HG02588 (cell line): Measurements from ENCODE around the gene MAOB.
"Not testable (repeated sequence)": the region's sequence is repeated elsewhere in the genome, so short reads cannot be mapped to it uniquely, and the experiment has no call there.

Source experiments
- ATAC-seq: cut with Tn5 transposase; IDR thresholded peaks from one replicate; pipeline ENCODE4 v1.9.1; 2021; ENCODE audit warnings: mild to moderate bottlenecking, moderate library complexity; ENCODE audit not compliant: unreplicated experiment

MAOB gene

DNA sequence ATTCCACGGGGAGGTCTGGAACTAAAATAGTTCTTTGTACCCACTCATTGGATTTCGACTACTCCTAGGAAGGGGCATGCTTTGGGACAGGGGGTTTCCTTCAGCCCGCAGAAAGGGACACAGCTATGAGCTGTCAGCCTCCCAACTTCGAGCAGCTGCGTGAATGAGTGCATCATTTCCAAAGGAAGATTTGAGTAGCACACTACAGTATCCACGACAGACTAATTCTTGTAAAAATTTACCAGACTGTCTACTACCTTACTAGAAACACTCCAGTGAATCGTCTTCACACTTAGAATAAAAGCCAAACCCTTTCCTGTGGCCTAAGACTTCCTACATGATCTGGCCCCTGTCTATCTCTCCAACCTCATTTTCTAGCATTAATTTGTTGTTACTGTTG, 124.2 kb downstream of the MAOB start:
- no peak for ATAC-seq

DNA sequence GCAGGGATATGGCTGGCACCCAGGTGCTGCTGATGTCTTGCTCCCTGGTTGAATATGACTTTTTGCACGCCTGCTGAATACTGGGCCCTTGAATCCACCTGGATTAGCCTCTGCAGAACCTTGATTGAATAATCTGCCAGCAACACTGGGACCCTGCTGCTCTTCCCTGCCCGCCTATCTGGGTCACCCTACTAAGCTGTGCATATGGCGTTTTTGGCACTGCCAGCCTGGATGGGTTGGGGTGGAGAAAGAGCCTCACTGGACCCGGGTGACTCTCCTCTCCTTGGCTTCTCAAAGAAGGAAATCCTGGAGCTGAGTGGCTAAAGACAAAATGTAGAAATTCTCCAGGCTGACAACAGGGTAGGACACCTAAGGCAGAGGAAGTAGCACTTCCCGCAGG, 126.2 kb downstream of the MAOB start:
- no peak for ATAC-seq

DNA sequence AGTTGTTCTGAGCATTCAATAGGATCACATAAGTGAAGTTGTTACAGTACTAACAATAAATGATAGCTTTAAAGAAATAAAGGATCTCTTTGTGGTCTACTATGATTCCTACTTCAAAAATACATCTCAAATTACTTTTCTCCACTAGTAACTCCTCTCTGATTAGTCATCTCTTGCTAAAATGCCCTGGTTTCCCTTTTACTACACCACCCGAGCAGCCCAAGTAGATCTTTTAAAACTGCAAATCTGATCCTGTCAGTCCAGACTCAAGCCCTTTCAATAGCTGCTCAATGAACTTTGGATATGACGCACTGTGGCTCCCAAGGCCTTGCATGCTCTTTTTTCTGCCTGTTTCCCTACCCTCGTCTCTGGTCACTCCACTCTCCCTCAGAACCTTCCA, 128.6 kb downstream of the MAOB start:
- no peak for ATAC-seq

DNA sequence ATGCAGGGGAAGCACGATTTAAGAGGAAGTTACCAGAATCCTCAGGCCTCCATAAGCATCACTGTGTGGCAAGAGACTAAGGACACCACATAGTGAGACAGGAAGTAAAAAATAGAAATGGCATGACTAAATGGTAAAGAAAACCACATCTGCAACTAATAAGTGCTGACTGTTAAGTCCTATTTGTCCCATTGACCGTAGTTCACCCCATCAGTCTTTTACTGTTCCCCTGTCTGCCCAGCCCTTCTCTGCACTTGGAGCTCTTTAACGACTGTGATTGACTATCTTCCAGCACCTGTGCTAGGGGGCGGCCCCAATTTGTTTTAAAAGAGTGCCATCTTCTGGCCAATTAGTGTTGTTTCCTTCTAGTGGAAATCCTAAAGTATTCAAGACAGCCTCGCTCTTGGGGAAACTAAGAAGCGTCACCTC, 132.0 kb downstream of the MAOB start:
- ATAC-seq = no peak

DNA sequence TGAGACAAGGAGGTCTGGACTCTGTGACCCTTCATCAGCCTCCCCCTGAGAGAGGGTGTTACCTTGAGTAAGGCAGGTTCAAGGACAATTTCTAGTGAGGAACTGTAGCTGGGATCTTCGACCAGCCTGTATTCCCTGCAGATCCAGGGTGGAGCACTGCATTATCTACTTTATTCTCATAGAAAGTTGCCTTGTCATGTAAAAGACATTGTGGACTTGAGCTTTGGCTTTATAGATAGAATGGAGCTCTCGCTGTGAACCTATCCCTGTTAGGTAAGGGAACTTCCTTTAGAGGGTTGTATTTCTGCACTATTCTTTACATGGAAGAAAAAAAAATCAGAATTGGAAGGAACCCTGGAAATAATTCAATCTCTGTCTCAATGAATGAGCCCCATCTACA, 134.8 kb downstream of the MAOB start:
- no peak for ATAC-seq

DNA sequence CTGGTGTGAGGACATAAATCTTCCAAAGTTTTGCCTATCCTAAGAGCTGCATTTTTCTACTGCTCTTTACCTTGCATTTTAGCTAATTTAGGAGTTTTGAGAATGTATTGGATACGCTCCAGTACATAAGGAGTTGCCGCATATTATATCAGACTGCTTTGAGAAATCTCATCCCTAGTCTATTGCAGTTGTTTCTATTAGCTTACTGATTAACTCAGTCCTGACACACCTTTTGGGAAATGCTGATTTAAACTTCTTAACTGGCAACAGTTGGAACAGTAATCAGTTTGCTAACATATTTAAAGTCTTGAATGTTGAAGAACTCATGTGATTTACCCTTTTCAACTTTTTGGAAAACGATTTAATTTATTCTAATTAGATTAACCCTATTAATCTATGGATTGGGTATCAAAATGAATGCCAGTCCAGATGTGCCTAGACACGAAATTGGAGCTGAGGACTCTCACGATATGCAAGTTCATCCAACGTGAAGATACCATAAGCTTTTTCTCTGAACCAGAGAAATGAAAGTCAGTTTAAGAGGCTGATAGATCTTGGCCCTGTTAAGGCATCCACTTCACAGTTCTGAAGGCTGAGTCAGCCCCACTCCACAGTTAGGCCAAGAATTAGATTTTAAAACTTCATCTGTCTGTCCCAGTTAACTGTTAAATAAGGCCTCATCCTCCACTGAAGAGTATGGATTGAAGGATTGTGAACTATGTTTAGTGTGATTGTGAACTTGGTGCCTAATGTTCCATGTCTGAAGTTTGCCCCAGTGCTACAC, 136.1 kb downstream of the MAOB start:
- no peak for ATAC-seq

DNA sequence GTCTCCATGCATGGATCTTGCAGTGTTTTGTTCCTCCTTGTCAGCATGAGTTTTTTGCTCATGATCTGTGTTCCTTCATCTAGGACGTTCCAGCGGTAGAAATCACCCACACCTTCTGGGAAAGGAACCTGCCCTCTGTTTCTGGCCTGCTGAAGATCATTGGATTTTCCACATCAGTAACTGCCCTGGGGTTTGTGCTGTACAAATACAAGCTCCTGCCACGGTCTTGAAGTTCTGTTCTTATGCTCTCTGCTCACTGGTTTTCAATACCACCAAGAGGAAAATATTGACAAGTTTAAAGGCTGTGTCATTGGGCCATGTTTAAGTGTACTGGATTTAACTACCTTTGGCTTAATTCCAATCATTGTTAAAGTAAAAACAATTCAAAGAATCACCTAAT, 138.0 kb downstream of the MAOB start:
- no peak for ATAC-seq

DNA sequence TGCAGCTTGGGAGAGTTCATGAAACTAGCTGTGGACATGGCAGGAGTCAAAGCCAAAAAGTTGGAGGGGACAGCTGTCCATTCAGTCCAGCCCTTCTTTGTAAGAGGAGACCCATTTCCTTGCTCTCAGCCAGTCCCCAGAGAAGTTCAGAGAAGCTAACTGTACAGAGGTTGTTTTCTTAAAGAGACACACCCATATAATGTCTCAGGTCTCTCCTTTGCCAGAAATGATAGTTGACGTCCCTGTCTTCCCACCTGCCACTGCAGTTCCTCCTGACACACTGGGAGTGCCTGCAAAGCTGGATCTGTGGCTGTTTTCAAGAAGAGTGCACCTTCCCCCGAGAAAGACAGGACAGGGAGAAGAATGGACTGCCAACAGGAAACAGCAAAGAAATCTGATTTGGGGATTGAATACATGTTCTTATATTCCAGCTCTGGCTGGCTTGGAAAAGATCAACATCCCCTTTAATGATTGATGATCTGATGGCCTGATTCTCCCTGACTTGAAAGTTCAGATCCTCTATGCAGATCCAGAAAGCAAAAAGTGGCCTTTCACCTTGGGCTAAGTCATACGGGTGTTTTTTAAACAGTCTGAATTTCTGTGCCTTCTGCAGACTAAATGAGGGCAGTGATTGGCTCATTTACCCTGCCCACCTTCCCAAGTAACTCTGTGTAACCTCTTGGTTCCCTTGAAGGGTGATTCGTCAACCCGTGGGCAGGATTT, 139.0 kb downstream of the MAOB start:
- no peak for ATAC-seq

DNA sequence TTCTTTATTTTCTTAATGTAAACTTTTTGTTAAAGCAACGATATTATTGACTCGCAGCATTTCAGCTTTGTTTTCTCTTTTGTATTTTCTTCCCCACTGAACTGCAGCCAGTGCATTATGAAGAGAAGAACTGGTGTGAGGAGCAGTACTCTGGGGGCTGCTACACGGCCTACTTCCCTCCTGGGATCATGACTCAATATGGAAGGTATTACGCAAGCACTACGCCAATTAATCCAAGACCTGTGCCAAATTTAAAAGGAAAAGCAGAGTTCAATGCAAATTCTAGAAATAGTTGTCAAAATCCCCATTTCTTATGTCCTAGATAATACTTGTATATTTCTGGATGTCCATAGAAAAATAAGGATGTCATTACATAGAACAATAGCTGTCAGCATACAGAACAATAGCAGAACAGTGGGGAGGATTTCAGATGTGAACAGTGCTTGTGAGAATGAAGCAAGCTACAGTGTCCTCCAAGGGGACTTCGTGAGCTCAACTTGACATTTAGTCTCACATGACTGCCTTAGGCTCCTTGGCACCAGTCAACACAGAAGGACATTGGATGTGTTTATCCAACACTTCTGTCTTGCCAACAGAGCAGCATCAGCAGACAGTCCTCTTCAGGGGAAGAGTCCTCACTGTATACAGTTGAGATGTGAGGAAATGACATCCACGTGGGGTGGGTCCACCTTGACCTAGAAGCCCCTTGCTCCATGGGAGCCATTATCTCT, 140.2 kb downstream of the MAOB start:
- ATAC-seq = no peak

DNA sequence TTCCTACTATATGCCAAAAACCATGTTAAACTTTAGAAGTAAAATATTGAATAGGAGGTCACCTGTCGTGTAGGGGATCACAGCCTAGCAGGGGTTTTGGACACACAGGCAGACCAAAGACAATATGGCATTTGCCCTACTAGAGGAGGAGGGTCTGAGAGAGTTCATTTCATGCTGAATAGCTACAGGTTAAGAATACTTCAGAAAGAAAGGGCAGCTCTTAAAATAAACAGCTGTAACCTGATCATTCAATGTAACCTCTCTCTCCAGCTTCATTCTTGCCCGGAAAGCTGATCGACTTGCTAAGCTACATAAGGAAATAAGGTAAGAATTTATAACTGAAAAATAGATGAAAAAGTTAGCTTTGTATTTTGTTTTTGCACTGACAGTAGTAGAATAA, 146.3 kb downstream of the MAOB start:
- no peak for ATAC-seq

DNA sequence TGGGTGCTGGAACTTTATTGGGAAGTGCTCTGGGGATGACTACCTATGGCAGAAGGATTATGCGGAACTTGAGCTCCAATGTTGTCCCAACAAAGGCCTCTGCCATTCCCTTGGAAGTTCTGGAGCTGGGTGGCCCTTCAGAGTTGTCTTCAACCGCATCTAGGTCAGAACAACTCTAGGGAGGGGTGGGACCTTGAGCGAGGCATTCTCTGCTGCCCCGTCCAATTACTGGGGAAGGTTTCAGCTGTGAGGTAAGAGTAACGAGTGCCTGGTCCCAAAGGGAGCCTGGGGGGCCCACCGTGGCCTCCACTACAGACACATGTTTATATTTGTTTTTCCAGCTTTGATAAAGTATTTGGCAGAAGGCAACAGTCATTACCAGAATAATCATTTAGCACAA, 146.7 kb downstream of the MAOB start:
- no peak for ATAC-seq

DNA sequence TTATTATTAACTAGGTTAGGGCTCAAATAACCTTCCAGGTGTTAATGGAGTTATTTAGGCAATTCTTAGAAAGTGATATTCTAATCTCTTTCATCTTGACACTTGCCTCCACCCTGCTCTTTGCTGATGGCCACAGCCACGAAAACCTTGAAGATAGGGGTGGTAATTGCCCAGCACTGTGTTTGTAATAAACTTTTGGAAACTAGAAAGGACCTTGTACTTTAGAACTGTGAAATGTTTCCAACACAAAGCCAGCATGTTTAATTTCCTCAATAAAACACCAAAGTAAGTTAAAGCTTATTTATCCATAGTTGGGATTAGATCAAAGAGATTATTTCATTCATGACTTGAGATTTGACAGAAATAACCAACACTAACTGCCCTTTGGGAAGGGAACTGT, 147.8 kb downstream of the MAOB start:
- ATAC-seq = no peak

DNA sequence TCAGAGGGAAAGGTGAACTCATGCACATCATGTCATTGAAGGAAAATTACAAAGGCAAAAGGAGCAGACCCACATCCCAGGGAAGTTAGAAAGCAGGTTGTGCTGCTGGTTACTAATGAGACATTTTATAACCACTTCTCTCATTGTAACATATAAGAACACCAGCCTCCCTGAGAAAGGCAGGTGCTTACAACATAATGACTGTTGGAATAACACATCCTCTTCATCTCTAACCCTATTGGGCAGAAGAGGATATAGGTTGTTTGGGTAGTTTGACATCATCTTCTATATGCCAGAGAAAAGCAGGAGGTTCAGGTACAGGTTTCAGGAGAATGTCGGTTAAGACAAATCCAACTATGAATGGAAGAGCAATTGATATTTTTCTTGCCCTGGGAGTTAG, 148.6 kb downstream of the MAOB start:
- no peak for ATAC-seq

DNA sequence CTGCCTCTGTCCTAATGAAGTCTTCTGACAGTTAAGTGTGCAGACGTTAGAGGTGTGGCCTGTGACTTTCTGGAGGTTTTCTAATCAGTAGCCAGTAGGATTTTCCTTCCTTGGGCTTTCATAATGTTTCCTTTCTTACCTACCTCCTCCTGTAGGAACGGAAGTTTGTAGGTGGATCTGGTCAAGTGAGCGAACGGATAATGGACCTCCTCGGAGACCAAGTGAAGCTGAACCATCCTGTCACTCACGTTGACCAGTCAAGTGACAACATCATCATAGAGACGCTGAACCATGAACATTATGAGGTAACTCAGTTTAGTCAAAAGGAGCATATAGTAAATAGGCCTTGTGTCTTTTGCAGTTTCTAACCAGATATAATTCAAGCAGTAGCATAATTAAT, 151.2 kb downstream of the MAOB start:
- ATAC-seq = no peak

DNA sequence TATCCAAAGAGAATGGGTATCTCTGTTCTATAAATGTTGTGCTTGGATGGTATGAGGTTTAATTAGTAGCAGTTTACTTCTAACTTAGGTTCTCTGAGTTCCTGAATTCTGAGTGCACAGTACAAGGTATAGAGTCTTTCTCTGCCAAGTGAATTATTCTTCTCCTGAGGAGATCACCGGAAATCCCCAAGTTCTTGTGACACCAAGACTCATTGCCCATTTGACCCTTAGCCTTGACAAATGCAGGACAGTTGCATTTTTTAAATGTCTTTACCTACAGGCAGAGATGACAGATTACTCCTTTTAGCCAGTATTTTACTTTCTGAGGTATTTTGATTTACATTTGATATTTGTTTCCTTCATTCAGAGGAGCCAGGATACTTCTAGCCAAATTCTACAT, 153.3 kb downstream of the MAOB start:
- ATAC-seq = no peak

DNA sequence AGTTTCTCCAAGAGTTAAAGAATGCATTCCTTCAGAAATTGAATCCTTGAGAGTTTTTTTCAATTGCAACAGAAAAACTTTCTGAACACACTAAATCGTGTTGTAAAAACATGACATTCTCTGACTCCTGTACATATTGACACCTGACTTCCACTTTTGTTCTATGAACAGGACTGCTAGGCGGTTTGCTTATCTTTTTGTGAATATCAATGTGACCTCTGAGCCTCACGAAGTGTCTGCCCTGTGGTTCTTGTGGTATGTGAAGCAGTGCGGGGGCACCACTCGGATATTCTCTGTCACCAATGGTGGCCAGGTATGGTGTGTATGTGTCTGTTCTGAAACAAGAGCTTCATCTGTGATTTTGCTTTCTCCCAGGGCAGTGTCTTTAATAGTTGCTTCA, 154.2 kb downstream of the MAOB start:
- ATAC-seq = no peak

DNA sequence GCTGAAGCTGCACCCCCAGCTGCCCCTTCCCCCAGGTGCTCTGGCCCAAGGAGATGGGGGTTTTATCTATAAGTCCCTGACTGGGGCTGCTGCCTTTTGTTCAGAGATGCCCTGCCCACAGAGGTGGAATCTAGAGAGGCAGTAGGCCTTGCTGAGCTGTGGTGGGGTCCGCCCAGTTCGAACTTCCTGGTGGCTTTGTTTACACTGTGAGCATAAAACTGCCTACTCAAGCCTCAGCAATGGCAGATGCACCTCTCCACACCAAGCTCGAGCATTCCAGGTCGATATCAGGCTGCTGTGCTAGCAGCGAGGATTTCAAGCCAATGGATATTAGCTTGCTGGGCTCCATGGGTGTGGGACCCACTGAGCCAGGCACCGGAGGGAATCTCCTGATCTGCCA, 155.0 kb downstream of the MAOB start:
- not testable (repeated sequence) for ATAC-seq

DNA sequence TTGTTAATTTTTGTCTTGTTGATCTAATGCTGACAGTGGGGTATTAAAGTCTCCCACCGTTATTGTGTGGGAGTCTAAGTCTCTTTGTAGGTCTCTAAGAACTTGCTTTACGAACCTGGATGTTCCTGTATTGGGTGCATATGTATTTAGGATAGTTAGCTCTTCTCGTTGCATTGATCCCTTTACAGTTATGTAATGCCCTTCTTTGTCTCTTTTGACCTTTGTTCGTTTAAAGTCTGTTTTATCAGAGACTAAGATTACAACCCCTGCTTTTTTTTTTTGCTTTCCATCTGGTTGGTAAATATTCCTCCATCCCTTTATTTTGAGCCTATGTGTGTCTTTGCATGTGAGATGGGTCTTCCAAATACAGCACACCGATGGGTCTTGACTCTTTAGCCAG, 157.0 kb downstream of the MAOB start:
- not testable (repeated sequence) for ATAC-seq

DNA sequence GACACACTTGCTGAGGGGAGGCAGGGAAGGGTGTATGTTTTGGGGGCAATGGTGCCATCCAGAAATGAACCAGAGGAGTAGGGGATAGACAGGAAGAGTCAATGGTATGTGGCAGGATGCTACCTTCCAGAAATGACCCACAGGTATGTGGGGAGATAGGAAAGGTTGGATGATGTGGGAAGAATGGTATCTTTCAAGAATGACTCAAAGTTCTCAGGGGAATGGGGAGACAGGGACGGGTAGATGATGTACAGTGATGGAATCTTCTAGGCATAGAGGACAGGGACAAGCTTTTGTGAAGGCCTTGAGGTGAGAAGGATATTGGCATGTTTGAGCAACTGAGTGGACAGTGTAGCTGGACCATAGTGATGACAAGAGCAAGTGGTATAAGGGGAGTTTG, 161.3 kb downstream of the MAOB start:
- no peak for ATAC-seq

DNA sequence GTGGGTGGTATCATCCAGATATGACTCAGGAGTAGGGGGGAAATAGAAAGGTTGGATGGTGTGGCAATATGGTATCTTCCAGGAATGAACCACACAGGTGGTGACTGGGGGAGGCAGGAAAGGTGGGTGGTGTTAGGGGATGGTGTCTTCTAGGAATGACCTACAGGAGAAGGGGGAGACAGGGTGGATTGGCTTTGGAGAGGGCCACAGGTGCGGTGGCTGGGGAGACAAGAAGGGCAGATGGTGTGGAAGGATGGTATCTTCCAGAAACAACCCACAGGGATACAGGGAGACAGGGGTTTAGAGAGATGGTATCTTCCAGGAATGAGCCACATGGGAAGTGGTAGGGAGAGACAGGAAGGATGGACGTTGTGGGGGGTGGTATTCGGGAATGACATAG, 162.2 kb downstream of the MAOB start:
- no peak for ATAC-seq

DNA sequence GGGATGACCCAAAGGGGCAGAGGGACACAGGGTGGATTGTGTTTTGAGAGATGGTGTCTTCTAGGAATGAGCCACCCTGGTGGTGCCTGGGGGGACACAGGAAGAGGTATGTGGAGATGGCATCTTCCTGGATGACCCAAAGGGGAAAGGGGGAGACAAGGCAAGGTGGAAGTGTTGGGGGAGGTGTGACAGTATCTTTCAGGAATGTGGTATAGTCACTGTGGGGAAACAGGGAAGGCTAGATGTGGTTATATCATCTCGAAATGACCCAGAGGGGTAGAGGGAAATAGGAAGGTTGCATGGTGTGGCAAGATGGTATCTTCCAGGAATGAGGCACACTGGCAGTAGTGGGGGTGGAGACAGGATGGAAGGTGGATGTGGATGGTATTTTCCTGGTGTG, 163.3 kb downstream of the MAOB start:
- ATAC-seq = no peak

DNA sequence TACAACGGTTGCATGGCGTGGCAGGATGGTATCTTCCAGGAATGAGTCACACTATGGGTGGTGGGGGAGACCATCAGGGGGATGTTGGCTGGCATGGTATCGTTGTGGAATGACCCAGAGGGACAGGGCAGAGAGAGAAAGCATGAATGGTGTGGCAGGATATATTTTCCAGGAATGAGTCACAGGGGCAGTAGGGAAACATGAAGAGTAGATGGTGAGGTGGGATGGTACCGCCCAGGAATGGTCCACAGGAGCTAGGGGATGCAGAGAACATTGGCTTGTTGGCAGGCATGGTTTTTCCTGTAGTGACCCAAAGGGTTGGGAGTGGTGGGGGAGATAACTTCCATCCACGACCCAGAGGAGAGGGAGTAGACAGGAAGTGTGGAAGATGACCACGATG, 163.7 kb downstream of the MAOB start:
- ATAC-seq = no peak
